SHP77 treated with DMSO at 0.1 percent for 48 hours (cell line): ENCODE results near the gene SPRR1A.

Experiments
- DNase-seq: peaks from one replicate; lab custom pipeline; 2025; lab: John Stamatoyannopoulos, UW

The SPRR1A gene

GRCh38 chr1:152983743-152984142 lies at the start of gene SPRR1A:
Gene SPRR1A, plus strand, starts transcription at chr1:152984081. Its CDS starts 1,150 bp downstream, at chr1:152985231.
- DNase-seq, result no peak

GRCh38 chr1:152940614-152941013 lies 43.3 kb upstream of the SPRR1A start:
- DNase-seq, result no peak

- no peak for DNase-seq
Measured at GRCh38 chr1:152941037-152941711, 42.7 kb upstream of the SPRR1A start.

- no peak for DNase-seq
Measured at GRCh38 chr1:152942161-152942560, 41.7 kb upstream of the SPRR1A start.

- no peak for DNase-seq
Measured at GRCh38 chr1:152946248-152946647, 37.6 kb upstream of the SPRR1A start.

GRCh38 chr1:152946651-152947256 lies 37.1 kb upstream of the SPRR1A start, which contains the start of gene SPRR5:
Gene SPRR5, plus strand, starts transcription at chr1:152947206. Its CDS starts 1,349 bp downstream, at chr1:152948555.
- DNase-seq, result no peak

- DNase-seq, result no peak
Measured at GRCh38 chr1:152951711-152952110, 32.2 kb upstream of the SPRR1A start.

- no peak for DNase-seq
Measured at GRCh38 chr1:152953761-152954160, 30.1 kb upstream of the SPRR1A start.

- DNase-seq, result no peak
Measured at GRCh38 chr1:152954436-152954835, 29.4 kb upstream of the SPRR1A start.

GRCh38 chr1:152957561-152957960 lies 26.3 kb upstream of the SPRR1A start:
- no peak for DNase-seq

GRCh38 chr1:152959273-152959672 lies 24.6 kb upstream of the SPRR1A start:
- no peak for DNase-seq

GRCh38 chr1:152959801-152960451 lies 24.0 kb upstream of the SPRR1A start:
- DNase-seq, result no peak

- no peak for DNase-seq
Measured at GRCh38 chr1:152960452-152961044, 23.3 kb upstream of the SPRR1A start.

GRCh38 chr1:152961226-152961891 lies 22.5 kb upstream of the SPRR1A start:
- no peak for DNase-seq

GRCh38 chr1:152962876-152963415 lies 20.9 kb upstream of the SPRR1A start:
- no peak for DNase-seq

- no peak for DNase-seq
Measured at GRCh38 chr1:152964536-152964935, 19.3 kb upstream of the SPRR1A start.

GRCh38 chr1:152965853-152966252 lies 18.0 kb upstream of the SPRR1A start:
- no peak for DNase-seq

- DNase-seq, result no peak
Measured at GRCh38 chr1:152967201-152967600, 16.7 kb upstream of the SPRR1A start.

- no peak for DNase-seq
Measured at GRCh38 chr1:152968248-152968647, 15.6 kb upstream of the SPRR1A start.

- no peak for DNase-seq
Measured at GRCh38 chr1:152969036-152969435, 14.8 kb upstream of the SPRR1A start.

GRCh38 chr1:152970495-152970894 lies 13.4 kb upstream of the SPRR1A start, which contains the start of gene SPRR4:
Gene SPRR4, plus strand, starts transcription at chr1:152970648. Its CDS starts 1,243 bp downstream, at chr1:152971891.
- DNase-seq, result no peak
